HG03442 (cell line): ENCODE measurements around the gene DPP6.

Source experiments
- ATAC-seq: cut with Tn5 transposase; IDR thresholded peaks from one replicate; pipeline ENCODE4 v1.9.1; 2021; ENCODE audit warnings: mild to moderate bottlenecking, moderate library complexity; ENCODE audit not compliant: unreplicated experiment

Gene DPP6

GRCh38 chr7:154440651-154441050 lies 388.5 kb downstream of the DPP6 start:
- no peak for ATAC-seq

GRCh38 chr7:154441811-154442210 lies 389.6 kb downstream of the DPP6 start:
- ATAC-seq = no peak

DNA sequence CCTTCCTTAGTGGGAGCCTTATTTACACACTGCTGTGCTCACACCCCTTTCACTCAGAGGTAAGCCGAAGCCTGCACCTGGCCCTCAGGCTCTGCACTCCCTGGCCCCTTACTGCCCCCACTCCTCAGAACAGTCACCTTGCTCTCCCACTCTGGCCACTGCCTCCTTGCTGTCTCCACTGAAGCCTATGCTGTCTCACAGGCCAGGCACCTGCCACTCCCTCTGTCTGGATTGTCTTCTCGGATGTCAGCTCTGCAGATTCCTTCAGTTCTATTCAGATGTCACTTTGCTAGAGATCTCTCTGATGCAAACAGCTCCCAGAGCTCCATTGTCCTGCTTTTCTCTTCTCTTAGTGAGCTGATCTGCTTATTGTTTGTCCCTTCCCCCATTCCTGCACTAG lies 390.7 kb downstream of the DPP6 start:
- no peak for ATAC-seq

DNA sequence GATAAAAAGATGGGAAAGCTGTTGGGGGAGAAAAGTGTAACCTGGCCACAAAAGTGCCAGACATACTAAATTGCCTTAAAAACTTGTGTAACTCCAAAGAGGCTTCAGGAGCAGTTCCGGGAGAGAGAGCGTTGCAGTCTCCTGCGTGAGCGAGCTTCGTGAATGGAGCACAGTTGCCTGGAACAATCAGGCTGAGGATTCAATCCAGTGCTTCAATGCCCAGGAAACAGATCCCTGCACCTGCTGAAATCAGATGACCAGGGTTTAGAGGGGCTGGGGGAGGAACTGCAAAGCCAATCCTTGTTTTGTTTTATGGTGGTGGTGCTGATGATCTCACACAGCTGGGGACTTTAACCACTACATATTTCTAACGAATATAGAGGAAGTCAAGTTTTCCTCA lies 398.3 kb downstream of the DPP6 start:
- ATAC-seq = no peak

DNA sequence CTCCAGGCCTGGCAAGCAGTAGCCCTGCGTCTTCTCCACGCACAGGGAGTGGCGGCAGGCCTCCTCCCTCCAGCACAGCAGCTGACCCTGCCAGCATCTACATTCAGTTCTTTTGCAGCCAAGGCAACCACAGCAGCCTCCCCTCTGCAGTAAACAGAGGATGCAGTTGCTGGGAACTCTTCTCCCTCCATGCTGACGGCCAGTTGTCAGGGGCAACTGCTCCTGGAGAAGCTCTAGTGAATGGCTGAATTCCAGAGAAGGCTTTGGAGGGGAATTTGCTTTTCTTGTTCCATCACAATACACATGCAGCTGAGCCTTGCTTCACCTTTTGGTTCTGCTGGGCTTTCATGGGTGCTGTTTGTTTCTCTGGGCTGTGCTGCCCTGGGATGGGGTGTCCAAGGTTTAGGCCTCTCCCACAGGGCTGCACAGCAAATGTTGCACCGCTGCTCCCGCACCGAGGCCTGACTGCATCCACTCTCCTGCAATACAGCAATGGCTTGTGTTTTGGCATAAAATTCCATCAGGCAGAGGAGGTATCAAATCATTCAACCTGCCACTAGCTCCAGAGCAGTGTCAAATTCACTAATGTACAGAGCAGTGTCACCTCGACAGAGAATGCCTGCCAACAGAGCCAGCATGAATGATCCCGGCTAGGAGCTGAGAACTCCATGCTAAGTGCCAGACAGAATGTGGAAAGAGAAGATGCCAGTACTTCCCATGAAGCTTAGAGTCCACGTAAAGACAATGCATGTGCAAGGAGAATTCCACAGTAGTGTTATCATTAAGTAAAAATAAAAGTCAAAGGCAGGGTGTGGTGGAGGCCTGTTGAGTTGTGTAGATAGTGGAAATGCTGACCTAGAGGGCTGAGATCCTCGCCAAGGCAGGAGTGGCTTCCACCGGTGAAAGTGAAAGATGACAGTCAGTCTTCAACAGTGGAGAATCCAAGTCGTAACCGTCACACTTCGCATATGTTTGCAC lies 399.6 kb downstream of the DPP6 start:
- no peak for ATAC-seq

DNA sequence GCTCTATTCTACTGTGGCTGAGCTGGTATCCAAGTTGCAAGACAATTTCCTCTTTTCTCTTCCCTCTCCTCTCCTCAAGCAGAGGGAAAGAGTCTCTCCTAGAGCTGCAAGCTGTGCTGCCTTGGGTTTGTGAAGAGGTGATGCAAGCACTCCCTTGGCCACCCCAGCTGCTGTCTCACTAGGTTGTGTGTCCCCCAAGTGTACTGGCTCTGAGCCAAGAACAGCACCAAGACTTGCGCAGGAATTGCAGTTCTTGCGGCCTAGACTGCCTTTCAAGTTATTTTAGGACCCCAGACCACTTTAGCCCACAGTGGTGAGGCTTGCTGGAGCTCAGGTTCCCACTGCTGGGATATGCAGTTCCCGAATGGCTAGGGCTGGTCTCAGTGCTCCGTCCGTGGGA lies 411.6 kb downstream of the DPP6 start:
- no peak for ATAC-seq

DNA sequence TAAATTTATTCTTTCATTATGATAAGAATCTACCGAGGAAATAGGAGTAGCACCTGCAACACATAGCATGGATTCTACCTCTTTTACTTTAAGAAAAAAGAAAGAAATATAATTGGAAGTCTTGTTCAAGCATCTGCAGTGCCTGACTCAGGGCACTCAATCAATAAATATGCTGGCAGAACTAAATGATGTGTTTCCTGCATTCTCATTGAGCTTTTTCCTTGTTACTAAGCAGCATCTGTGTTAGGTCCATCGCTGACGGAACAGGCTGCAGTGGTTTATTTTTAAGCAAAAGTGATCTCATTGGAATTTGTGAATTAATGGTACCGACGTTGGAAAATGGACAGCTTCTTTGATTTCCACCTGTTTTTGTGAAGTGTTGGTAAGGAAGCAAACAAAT lies 417.5 kb downstream of the DPP6 start:
- no peak for ATAC-seq

GRCh38 chr7:154472343-154472742 lies 420.1 kb downstream of the DPP6 start:
- ATAC-seq = no peak

DNA sequence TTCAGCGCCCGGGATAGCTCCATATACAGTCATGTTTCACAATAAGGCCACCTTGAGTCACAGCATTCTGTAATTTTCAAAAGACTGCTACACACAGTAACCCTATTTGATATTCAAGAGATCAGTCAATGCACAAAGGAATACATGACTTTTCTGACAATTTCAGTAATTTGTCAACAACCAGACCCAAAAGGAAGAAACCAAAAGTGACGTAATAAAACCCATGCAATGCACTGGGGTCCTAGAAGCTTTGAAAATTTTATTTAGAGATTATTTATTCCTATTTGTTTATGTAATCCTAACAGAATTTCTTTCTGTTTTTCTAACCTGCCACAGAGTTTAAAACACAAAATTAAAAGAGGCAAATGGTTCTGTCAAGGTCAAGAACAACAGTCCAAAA lies 421.2 kb downstream of the DPP6 start:
- no peak for ATAC-seq

GRCh38 chr7:154474903-154475520 lies 422.8 kb downstream of the DPP6 start:
- ATAC-seq = no peak

- ATAC-seq = no peak
Observed at GRCh38 chr7:154475864-154476263, 423.7 kb downstream of the DPP6 start.

GRCh38 chr7:154480817-154481216 lies 428.6 kb downstream of the DPP6 start:
- no peak for ATAC-seq

GRCh38 chr7:154482863-154483262 lies 430.7 kb downstream of the DPP6 start:
- ATAC-seq = no peak

DNA sequence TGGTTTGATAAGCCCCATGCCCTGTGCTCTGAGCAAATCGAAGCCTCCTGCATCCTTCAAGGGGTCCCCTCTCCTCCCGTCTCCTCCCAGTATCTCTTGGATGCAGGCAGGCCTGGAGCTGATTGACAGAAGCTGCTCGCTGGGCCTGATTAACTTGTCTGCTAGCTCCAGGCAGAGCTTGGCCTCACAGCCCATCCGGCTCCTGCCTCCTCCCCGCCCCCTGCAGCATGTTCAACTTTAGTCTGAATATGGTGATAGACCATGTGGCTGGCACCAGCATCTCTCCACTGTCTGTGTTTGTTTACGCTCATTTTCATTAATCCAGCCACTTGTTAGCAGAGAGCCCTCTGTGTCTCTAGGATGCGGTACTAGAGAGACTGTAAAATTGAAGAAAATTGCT lies 432.2 kb downstream of the DPP6 start:
- ATAC-seq = no peak

DNA sequence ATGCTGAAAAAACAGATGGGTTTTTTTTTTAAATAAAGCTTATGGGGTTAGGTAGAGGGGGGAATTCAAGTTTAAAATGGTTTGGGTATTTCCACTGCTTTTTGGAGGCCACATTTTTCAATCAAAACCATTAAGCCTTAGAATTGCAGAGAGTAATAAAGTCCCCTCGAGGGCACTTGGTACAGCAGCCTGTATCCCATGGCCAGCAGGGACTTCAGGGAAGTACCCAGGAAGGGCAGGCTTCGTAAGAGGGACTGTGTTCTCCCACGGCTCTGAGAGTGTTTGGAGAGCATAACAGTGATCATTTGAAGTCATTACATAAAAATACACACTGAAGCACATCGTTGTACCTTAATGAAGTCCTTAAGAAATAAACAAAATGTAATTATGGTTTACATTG lies 432.7 kb downstream of the DPP6 start:
- no peak for ATAC-seq

GRCh38 chr7:154489897-154490296 lies 437.7 kb downstream of the DPP6 start:
- no peak for ATAC-seq

GRCh38 chr7:154493594-154493993 lies 441.4 kb downstream of the DPP6 start:
- ATAC-seq = no peak

GRCh38 chr7:154497751-154498150 lies 445.6 kb downstream of the DPP6 start:
- ATAC-seq = no peak

DNA sequence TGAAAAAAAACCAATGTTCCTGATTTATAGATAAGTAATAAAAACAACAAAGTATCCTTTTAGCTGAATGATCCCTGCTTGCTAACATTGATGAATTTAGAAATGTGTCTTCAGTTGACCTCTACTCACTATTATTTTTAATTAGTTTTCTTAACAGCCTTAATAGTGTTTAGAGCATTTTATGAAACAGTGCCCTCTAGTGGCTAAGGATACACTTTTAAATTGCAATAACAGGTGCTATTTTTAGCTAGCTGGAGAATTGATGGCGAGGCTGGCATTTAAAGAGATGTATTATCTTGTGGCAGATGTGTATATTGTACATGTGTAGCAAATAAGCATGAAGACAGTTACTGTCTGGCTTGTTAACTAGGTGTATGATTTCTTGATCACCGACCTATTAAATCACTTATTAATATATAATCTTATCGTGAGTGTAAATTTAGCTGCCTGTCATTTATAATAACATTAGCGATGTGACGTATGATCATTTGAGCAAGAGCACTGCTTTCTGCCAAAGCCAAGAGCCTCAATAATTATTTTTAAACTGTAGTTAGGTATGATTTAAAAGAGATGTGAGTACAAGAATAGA lies 451.9 kb downstream of the DPP6 start:
- no peak for ATAC-seq

GRCh38 chr7:154504918-154505317 lies 452.7 kb downstream of the DPP6 start:
- no peak for ATAC-seq

DNA sequence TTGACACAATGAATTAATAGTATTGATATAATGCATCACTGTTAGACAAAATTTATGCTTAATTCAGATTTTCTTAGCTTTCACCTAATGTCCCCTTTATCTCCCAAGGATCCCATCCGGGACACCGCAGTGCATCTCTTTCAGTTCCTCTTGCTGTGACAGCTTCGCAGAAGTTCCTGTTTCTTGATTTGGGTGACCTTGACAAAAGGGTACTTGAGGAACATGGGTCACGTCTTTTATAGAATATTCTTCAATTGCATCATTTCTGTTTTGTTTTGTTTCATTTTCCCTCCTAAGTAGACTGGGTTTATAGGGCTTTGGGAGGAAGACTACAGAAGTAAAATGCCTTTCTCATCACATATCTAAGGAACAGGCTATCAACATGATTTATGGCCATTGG lies 453.2 kb downstream of the DPP6 start:
- ATAC-seq = no peak

- no peak for ATAC-seq
Observed at GRCh38 chr7:154509192-154509591, 457.0 kb downstream of the DPP6 start.
